ENCODE results near the gene FBXL2.
A peak's percentile ranks its signal among the peaks of the same experiment; 100 is the strongest.
"Not testable (repeated sequence)": the region's sequence is repeated elsewhere in the genome, so short reads cannot be mapped to it uniquely, and the experiment has no call there.

The FBXL2 gene

DNA sequence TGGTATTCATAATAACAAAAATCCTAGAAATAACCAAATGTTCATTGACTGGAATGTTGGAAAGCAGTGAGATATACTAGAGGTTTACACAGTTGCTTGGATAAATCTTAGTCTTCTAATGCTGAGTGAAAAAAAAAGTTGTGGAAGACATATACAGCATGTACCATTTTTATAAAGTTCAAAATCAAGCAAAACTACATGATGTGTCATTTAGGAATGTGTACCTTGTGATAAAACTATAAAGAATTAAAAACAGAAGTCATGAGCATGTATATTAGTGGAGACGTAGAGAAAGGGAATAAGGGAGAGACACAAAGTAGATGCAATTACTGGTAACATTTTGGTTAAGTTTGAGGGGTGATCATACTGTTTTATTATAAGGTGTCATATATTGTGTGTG, 45.2 kb downstream of the FBXL2 start:
- H3K4me3 ChIP-seq (ENCODE audit: control insufficient read depth, low read depth, low read length), result no peak overlapping the region
- TF ChIP-seq, protein P1, sequence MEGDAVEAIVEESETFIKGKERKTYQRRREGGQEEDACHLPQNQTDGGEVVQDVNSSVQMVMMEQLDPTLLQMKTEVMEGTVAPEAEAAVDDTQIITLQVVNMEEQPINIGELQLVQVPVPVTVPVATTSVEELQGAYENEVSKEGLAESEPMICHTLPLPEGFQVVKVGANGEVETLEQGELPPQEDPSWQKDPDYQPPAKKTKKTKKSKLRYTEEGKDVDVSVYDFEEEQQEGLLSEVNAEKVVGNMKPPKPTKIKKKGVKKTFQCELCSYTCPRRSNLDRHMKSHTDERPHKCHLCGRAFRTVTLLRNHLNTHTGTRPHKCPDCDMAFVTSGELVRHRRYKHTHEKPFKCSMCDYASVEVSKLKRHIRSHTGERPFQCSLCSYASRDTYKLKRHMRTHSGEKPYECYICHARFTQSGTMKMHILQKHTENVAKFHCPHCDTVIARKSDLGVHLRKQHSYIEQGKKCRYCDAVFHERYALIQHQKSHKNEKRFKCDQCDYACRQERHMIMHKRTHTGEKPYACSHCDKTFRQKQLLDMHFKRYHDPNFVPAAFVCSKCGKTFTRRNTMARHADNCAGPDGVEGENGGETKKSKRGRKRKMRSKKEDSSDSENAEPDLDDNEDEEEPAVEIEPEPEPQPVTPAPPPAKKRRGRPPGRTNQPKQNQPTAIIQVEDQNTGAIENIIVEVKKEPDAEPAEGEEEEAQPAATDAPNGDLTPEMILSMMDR (conservative IDR thresholded peaks at IDR 0.05; ENCODE audit: control insufficient read depth, insufficient read depth, low read depth, low read length), result no peak
- DNase-seq (ENCODE audit: low read depth), result peak; percentile 1

DNA sequence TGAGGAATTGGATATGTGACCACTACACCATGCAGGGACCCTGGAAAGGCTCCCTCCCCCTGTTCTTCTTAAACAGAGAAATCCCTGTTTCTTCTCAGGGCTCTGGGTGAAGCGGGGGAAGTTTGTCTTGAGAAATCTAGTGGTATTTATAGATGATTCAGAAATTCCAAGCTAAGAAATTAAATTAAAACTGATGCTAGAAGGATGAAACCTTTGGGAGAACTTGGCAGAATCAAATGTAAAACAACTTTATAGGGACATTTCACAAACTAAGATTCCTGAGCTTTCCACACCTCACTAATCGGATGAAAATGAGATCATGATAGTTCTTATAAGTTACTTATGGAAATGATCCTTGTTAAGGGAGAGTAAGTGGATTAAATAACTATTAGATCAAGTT, 54.2 kb downstream of the FBXL2 start:
- peak; percentile 49 for DNase-seq (ENCODE audit: low read depth)
- TF ChIP-seq, protein P1 (conservative IDR thresholded peaks at IDR 0.05; ENCODE audit: control insufficient read depth, insufficient read depth, low read depth, low read length), result no peak
- no peak overlapping the region for H3K4me3 ChIP-seq (ENCODE audit: control insufficient read depth, low read depth, low read length)

DNA sequence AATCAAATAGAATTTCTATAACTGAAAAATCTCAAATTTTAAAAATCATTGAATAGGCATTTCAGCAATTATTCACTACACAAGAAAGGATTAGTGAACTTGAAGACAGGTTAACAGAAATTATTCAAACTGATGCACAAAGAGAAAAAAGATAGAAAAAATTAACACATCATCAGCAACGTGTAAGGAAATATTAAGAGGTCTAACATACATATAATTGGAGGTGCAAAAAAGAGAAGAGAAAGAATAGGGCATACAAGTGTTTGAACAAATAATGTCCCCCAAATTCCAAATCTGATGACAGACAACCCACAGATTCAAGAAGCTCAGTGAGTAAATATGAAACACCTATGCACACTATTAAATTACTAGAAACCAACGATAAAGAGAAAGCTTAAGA, 57.1 kb downstream of the FBXL2 start:
- DNase-seq (ENCODE audit: low read depth), result no peak
- TF ChIP-seq, protein P1 (conservative IDR thresholded peaks at IDR 0.05; ENCODE audit: control insufficient read depth, insufficient read depth, low read depth, low read length), result no peak
- H3K4me3 ChIP-seq (ENCODE audit: control insufficient read depth, low read depth, low read length), result no peak overlapping the region

DNA sequence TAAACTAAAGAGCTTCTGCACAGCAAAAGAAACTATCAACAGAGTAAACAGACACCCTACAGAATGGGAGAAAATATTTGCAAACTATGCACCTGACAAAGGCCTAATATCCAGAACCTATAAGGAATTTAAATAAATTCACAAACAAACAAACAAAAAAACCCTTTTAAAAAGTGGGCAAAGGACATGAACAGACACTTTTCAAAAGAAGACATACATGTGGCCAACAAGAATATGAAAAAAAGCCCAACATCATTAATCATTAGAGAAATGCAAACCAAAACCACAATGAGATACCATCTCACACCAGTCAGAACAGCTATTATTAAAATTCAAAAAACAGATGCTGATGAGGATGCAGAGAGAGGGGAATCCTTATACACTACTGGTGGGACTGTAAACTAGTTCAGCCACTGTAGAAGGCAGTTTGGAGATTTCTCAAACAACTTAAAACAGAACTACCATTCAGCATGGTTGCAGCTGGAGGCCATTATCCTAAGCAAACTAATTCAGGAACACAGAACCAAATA, 61.8 kb downstream of the FBXL2 start:
- H3K4me3 ChIP-seq (ENCODE audit: control insufficient read depth, low read depth, low read length), result not testable (repeated sequence)
- peak; percentile 8 for DNase-seq (ENCODE audit: low read depth)

DNA sequence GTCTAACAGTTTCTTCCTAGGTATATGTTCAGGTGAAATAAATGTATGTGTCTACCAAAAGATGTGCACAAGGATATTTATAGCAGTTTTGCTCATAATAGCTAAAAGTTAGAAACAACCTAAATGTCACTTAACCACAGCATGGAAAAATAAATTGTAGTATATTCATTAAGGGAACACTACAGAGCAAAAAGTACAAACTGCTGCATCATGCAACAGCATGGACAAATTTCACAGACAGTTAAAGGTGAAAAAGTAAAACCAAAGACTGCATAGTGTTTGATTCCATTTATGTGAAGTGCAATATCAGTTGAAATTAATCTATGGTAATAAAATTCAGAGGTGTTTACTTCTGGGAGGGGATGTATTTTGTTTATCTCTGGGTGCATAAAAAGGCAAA, 62.5 kb downstream of the FBXL2 start:
- TF ChIP-seq, protein P1 (conservative IDR thresholded peaks at IDR 0.05; ENCODE audit: control insufficient read depth, insufficient read depth, low read depth, low read length), result no peak
- no peak for DNase-seq (ENCODE audit: low read depth)
- H3K4me3 ChIP-seq (ENCODE audit: control insufficient read depth, low read depth, low read length), result no peak overlapping the region

DNA sequence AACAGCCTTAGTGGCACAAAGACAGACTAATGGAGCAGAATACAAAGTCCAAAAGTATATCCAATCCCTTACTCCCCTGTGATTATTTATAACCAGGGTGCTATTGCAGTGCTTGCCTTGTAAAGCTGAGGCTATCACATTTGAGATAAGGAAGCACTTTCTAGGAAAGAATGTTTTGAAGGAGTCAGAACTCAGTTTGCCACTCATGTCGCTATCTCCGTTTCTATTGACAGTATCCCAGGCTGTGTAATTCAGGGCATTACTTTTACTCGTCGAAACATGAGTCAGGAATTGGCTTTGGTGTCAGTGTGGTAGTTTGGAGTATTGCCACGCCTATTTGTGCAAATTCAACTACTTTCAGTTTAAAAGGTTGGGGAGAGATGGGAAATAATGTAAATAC, 78.4 kb downstream of the FBXL2 start:
- peak; percentile 76 for DNase-seq (ENCODE audit: low read depth)
- TF ChIP-seq, protein P1 (conservative IDR thresholded peaks at IDR 0.05; ENCODE audit: control insufficient read depth, insufficient read depth, low read depth, low read length), result no peak
- no peak overlapping the region for H3K4me3 ChIP-seq (ENCODE audit: control insufficient read depth, low read depth, low read length)

DNA sequence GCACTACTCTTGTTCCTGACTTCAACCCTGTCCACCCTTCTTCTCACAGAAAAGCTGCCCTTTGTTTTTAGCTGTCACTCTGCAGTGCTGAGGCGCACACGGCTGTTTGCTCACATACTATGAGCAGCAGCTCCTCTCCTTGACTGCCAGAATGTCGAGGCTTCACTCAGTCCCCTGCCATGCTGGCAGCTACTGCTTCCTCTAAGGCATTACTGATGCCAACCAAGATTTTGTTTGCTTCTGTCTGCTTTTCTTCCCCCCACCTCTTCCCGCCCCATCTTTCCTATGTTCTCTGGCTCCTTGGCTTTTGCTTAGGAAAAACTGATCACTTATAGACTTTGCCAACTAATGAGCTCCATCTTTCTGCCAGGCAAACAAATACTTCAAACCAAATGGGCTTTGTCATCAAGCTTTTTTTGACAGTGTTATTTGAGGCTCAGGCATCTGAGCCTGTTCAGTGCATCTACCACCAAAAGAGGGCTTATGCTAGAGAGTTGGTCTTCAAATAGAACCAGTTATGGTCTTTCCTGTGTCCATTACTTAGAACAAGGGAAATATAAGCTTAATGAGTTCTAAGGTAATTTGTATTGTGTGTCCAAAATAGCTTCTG, 81.0 kb downstream of the FBXL2 start:
- DNase-seq (ENCODE audit: low read depth), result no peak
- TF ChIP-seq, protein P1 (conservative IDR thresholded peaks at IDR 0.05; ENCODE audit: control insufficient read depth, insufficient read depth, low read depth, low read length), result no peak
- no peak overlapping the region for H3K4me3 ChIP-seq (ENCODE audit: control insufficient read depth, low read depth, low read length)

Data from fibroblast of mammary gland (primary cell).